Measurements from ENCODE around the gene ZSCAN23.

DNA sequence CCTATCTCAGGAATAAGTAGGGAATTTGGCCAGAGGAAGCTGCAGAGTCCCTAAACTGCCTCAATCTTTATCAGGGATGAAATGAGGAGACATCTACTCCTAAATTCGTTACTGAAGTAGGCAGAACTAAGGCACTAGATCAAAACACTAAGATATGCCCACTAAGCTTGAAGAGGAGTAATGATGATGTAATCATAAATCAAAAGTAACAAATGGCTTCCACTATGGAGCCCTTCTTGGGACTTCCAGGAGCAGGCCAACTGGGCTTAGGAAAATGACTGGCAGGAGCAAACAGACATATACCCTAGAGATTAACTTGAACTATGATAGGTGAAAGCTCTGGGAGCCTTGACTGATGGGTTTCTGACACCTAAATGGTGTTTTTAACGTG lies 59.2 kb downstream of the ZSCAN23 start:
- TF ChIP-seq, protein P1, sequence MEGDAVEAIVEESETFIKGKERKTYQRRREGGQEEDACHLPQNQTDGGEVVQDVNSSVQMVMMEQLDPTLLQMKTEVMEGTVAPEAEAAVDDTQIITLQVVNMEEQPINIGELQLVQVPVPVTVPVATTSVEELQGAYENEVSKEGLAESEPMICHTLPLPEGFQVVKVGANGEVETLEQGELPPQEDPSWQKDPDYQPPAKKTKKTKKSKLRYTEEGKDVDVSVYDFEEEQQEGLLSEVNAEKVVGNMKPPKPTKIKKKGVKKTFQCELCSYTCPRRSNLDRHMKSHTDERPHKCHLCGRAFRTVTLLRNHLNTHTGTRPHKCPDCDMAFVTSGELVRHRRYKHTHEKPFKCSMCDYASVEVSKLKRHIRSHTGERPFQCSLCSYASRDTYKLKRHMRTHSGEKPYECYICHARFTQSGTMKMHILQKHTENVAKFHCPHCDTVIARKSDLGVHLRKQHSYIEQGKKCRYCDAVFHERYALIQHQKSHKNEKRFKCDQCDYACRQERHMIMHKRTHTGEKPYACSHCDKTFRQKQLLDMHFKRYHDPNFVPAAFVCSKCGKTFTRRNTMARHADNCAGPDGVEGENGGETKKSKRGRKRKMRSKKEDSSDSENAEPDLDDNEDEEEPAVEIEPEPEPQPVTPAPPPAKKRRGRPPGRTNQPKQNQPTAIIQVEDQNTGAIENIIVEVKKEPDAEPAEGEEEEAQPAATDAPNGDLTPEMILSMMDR (IDR thresholded peaks at IDR 0.05) = no peak
- no peak for TF ChIP-seq POLR2A (IDR thresholded peaks at IDR 0.05)
